ENCODE measurements around the gene APBA1. TPM values are rescaled to one million over a fixed set of nuclear protein-coding genes. Genes with fewer than 3 reads are reported as not detected.

The APBA1 gene
- total RNA-seq, 1 donor: 1.8 TPM

- TF ChIP-seq, protein P1, sequence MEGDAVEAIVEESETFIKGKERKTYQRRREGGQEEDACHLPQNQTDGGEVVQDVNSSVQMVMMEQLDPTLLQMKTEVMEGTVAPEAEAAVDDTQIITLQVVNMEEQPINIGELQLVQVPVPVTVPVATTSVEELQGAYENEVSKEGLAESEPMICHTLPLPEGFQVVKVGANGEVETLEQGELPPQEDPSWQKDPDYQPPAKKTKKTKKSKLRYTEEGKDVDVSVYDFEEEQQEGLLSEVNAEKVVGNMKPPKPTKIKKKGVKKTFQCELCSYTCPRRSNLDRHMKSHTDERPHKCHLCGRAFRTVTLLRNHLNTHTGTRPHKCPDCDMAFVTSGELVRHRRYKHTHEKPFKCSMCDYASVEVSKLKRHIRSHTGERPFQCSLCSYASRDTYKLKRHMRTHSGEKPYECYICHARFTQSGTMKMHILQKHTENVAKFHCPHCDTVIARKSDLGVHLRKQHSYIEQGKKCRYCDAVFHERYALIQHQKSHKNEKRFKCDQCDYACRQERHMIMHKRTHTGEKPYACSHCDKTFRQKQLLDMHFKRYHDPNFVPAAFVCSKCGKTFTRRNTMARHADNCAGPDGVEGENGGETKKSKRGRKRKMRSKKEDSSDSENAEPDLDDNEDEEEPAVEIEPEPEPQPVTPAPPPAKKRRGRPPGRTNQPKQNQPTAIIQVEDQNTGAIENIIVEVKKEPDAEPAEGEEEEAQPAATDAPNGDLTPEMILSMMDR (IDR thresholded peaks at IDR 0.05; ENCODE audit: extremely low read depth, low read depth, low read length): no peak
- H3K9me3 ChIP-seq (ENCODE audit: low read depth, low read length): no peaks in the 10 kb centered on the region
- H3K4me3 ChIP-seq (ENCODE audit: insufficient read depth, low read length): no peak overlapping the region
- H3K27me3 ChIP-seq (ENCODE audit: insufficient read depth, low read length): no peaks in the 10 kb centered on the region
- H4K20me1 ChIP-seq (ENCODE audit: insufficient read depth, low read length): no peaks in the 10 kb centered on the region
- H3K27ac ChIP-seq (ENCODE audit: low read depth, low read length): no peak overlapping the region
- no peaks in the 10 kb centered on the region for H3K4me1 ChIP-seq (ENCODE audit: insufficient read depth, low read length)
- no peaks in the 10 kb centered on the region for H3K36me3 ChIP-seq (ENCODE audit: insufficient read depth, low read length)
- H3K79me2 ChIP-seq (ENCODE audit: insufficient read depth, low read length): no peaks in the 10 kb centered on the region
- H2AFZ ChIP-seq (ENCODE audit: low read length): no peak overlapping the region
- no peak for DNase-seq (ENCODE audit: insufficient read length, low spot score, missing footprints)
- no peak overlapping the region for H3K4me2 ChIP-seq (ENCODE audit: insufficient read depth, low read length)
Measured at GRCh38 chr9:69429281-69429680, 242.9 kb downstream of the APBA1 start.

GRCh38 chr9:69428017-69428785, 244.0 kb downstream of the APBA1 start:
- H3K79me2 ChIP-seq (ENCODE audit: insufficient read depth, low read length): no peaks in the 10 kb centered on the region
- no peaks in the 10 kb centered on the region for H3K9me3 ChIP-seq (ENCODE audit: low read depth, low read length)
- H3K27me3 ChIP-seq (ENCODE audit: insufficient read depth, low read length): no peaks in the 10 kb centered on the region
- no peaks in the 10 kb centered on the region for H4K20me1 ChIP-seq (ENCODE audit: insufficient read depth, low read length)
- no peak overlapping the region for H3K4me2 ChIP-seq (ENCODE audit: insufficient read depth, low read length)
- no peak for DNase-seq (ENCODE audit: insufficient read length, low spot score, missing footprints)
- no peaks in the 10 kb centered on the region for H3K36me3 ChIP-seq (ENCODE audit: insufficient read depth, low read length)
- H2AFZ ChIP-seq (ENCODE audit: low read length): no peak overlapping the region
- TF ChIP-seq, protein P1 (IDR thresholded peaks at IDR 0.05; ENCODE audit: extremely low read depth, low read depth, low read length): no peak
- H3K4me3 ChIP-seq (ENCODE audit: insufficient read depth, low read length): no peak overlapping the region
- no peaks in the 10 kb centered on the region for H3K4me1 ChIP-seq (ENCODE audit: insufficient read depth, low read length)
- no peak overlapping the region for H3K27ac ChIP-seq (ENCODE audit: low read depth, low read length)

- TF ChIP-seq, protein P1 (IDR thresholded peaks at IDR 0.05; ENCODE audit: extremely low read depth, low read depth, low read length): no peak
- DNase-seq (ENCODE audit: insufficient read length, low spot score, missing footprints): no peak
- H3K36me3 ChIP-seq (ENCODE audit: insufficient read depth, low read length): no peaks in the 10 kb centered on the region
- no peaks in the 10 kb centered on the region for H3K79me2 ChIP-seq (ENCODE audit: insufficient read depth, low read length)
- no peaks in the 10 kb centered on the region for H3K4me1 ChIP-seq (ENCODE audit: insufficient read depth, low read length)
- no peak overlapping the region for H3K4me3 ChIP-seq (ENCODE audit: insufficient read depth, low read length)
- H4K20me1 ChIP-seq (ENCODE audit: insufficient read depth, low read length): no peaks in the 10 kb centered on the region
- no peaks in the 10 kb centered on the region for H3K27me3 ChIP-seq (ENCODE audit: insufficient read depth, low read length)
- no peak overlapping the region for H3K4me2 ChIP-seq (ENCODE audit: insufficient read depth, low read length)
- H3K27ac ChIP-seq (ENCODE audit: low read depth, low read length): no peak overlapping the region
- no peaks in the 10 kb centered on the region for H3K9me3 ChIP-seq (ENCODE audit: low read depth, low read length)
- no peak overlapping the region for H2AFZ ChIP-seq (ENCODE audit: low read length)
Measured at GRCh38 chr9:69427286-69427685, 244.9 kb downstream of the APBA1 start.

- H3K4me1 ChIP-seq (ENCODE audit: insufficient read depth, low read length): no peaks in the 10 kb centered on the region
- no peak overlapping the region for H2AFZ ChIP-seq (ENCODE audit: low read length)
- H3K36me3 ChIP-seq (ENCODE audit: insufficient read depth, low read length): no peaks in the 10 kb centered on the region
- H3K4me2 ChIP-seq (ENCODE audit: insufficient read depth, low read length): no peak overlapping the region
- no peaks in the 10 kb centered on the region for H4K20me1 ChIP-seq (ENCODE audit: insufficient read depth, low read length)
- no peaks in the 10 kb centered on the region for H3K79me2 ChIP-seq (ENCODE audit: insufficient read depth, low read length)
- H3K27ac ChIP-seq (ENCODE audit: low read depth, low read length): no peak overlapping the region
- H3K4me3 ChIP-seq (ENCODE audit: insufficient read depth, low read length): no peak overlapping the region
- H3K27me3 ChIP-seq (ENCODE audit: insufficient read depth, low read length): no peaks in the 10 kb centered on the region
- TF ChIP-seq, protein P1 (IDR thresholded peaks at IDR 0.05; ENCODE audit: extremely low read depth, low read depth, low read length): no peak
- H3K9me3 ChIP-seq (ENCODE audit: low read depth, low read length): no peaks in the 10 kb centered on the region
- no peak for DNase-seq (ENCODE audit: insufficient read length, low spot score, missing footprints)
Measured at GRCh38 chr9:69425136-69425801, 246.9 kb downstream of the APBA1 start.
